ENCODE measurements around the gene PHLPP2.
A peak's percentile ranks its signal among the peaks of the same experiment; 100 is the strongest.

The PHLPP2 gene

DNA sequence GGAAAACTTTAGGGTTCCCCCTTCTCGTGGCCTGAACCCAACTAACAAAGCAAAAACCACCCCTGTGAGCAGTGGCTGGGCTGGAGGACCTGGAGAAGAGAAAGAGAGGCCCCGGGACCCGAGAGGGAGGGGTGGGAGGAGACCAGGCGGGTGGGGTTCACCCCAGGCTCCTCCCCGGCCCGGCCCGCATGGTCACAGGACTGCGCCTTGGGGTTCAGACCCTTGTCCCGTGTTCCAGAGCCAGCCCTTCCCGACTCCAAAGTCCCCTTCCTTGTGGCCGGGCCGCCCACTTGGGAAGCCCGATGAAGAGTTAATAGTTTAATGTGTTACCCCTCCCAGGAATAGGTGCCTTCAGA lies 97.7 kb downstream of the PHLPP2 start:
- H3K36me3 ChIP-seq (ENCODE audit: control insufficient read depth, insufficient read depth, low read length) = no peaks in the 10 kb centered on the region
- peak overlapping the region; percentile 72 for H3K4me3 ChIP-seq (replicated peaks; ENCODE audit: low read depth, low read length)
- peak; percentile 24 for DNase-seq (ENCODE audit: extremely low read depth, insufficient read length)
- TF ChIP-seq, protein P1, sequence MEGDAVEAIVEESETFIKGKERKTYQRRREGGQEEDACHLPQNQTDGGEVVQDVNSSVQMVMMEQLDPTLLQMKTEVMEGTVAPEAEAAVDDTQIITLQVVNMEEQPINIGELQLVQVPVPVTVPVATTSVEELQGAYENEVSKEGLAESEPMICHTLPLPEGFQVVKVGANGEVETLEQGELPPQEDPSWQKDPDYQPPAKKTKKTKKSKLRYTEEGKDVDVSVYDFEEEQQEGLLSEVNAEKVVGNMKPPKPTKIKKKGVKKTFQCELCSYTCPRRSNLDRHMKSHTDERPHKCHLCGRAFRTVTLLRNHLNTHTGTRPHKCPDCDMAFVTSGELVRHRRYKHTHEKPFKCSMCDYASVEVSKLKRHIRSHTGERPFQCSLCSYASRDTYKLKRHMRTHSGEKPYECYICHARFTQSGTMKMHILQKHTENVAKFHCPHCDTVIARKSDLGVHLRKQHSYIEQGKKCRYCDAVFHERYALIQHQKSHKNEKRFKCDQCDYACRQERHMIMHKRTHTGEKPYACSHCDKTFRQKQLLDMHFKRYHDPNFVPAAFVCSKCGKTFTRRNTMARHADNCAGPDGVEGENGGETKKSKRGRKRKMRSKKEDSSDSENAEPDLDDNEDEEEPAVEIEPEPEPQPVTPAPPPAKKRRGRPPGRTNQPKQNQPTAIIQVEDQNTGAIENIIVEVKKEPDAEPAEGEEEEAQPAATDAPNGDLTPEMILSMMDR (IDR thresholded peaks at IDR 0.05; ENCODE audit: insufficient read depth, low read length, poor library complexity, severe bottlenecking) = no peak
- H3K27me3 ChIP-seq (replicated peaks; ENCODE audit: control insufficient read depth, insufficient read depth, low read length) = no peaks in the 10 kb centered on the region

DNA sequence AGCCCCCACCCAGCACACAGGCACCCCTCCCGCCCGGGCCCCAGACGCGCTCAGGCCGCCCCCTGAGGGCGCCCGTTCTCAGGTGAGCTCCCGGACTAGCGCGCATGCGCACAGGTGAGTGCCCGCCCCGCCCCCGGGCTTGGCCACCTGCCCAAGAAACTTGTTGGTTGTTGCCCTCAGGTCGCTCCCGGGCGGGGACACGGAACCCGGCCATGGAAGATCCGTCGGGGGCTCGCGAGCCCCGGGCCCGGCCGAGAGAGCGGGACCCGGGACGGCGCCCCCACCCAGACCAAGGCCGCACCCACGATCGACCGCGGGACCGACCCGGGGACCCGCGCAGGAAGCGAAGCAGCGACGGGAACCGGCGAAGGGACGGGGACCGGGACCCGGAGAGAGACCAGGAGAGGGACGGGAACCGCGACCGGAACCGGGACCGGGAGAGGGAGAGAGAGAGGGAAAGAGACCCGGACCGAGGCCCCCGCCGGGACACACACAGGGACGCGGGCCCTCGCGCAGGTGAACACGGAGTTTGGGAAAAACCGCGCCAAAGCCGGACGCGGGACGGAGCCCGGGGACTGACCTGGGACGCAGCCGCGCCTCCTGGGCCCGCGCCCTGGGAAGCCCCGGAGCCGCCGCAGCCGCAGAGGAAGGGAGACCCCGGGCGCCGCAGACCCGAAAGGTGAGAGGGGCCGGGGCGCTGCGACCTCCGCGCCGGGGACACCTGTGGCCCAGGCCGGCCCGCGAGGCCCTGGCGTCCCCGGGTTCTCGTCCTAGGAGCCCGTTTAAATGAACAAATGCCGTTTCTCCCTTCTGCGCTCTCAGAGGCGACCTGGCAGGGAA lies 98.3 kb downstream of the PHLPP2 start, which contains the start of gene MARVELD3:
TSS of gene MARVELD3 (plus strand) at position 167 of the 840 bp plus-strand sequence. CDS start at position 213, 46 bp downstream.
- H3K4me3 ChIP-seq (replicated peaks; ENCODE audit: low read depth, low read length) = peak within 1 kb of the TSS; percentile 72
- TF ChIP-seq, protein P1 (IDR thresholded peaks at IDR 0.05; ENCODE audit: insufficient read depth, low read length, poor library complexity, severe bottlenecking) = peak; percentile 24
- H3K36me3 ChIP-seq (ENCODE audit: control insufficient read depth, insufficient read depth, low read length) = no peaks in the 10 kb centered on the region
- H3K27me3 ChIP-seq (replicated peaks; ENCODE audit: control insufficient read depth, insufficient read depth, low read length) = no peaks in the 10 kb centered on the region
- peak; percentile 35 for DNase-seq (ENCODE audit: extremely low read depth, insufficient read length)

DNA sequence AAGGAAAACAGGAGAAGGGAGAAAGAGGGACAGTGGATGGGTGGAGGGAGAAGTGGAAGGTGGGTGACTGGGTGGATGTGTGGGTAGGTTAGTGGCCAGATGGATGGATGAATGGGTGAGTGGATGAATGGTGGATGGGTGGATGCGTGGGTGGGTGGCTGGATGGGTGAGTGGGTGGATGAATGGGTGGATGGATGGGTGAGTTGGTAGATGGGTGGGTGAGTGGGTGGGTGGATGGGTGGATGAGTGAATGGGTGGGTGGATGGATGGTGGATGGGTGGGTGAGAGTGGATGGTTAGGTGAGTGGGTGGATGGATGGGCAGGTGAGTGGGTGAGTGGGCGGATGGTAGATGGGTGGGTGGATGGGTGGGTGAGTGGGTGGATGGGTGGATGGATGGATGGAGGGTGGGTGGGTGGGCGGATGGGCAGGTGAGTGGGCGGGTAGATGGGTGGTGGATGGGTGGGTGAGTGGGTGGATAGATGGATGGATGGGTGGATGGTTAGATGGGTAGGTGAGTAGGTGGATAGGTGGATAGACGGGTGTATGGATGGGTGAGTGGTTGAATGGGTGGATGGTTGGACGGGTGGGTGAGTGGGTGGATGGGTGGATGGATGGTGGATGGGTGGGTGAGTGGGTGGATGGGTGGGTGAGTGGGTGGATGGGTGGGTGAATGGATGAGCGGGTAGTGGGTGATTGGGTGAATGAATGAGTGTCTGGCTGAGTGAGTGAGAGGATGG lies 99.2 kb downstream of the PHLPP2 start:
- no peak for DNase-seq (ENCODE audit: extremely low read depth, insufficient read length)
- Histone ChIP-seq H3K36me3 (ENCODE audit: control insufficient read depth, insufficient read depth, low read length) (no peaks in the 10 kb centered on the region), H3K4me3 (replicated peaks; ENCODE audit: low read depth, low read length) (peak overlapping the region; percentile 72), H3K27me3 (replicated peaks; ENCODE audit: control insufficient read depth, insufficient read depth, low read length) (no peaks in the 10 kb centered on the region)
- TF ChIP-seq, protein P1 (IDR thresholded peaks at IDR 0.05; ENCODE audit: insufficient read depth, low read length, poor library complexity, severe bottlenecking) = no peak

DNA sequence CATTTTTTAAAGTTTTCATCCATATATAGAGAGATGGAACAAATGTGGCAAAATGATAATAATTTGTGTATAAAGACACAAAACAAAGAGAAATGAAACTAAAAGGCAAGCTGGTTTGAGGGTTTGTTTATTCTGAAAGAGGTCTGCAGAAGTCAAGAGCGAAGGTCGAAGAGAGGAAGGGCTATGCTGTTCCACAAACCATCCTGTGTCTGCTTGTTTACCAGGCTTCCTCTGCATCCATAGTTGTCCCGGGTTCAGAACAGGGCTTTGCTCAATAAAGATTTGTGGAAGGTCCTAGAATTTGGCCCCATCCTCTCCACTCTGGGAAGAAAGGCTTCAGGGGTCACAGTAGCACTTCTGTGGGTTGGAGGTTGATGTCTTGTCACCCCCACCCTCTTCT lies 100.9 kb downstream of the PHLPP2 start:
- Histone ChIP-seq H3K36me3 (ENCODE audit: control insufficient read depth, insufficient read depth, low read length) (no peaks in the 10 kb centered on the region), H3K4me3 (replicated peaks; ENCODE audit: low read depth, low read length) (no peak overlapping the region), H3K27me3 (replicated peaks; ENCODE audit: control insufficient read depth, insufficient read depth, low read length) (no peaks in the 10 kb centered on the region)
- TF ChIP-seq, protein P1 (IDR thresholded peaks at IDR 0.05; ENCODE audit: insufficient read depth, low read length, poor library complexity, severe bottlenecking) = no peak
- no peak for DNase-seq (ENCODE audit: extremely low read depth, insufficient read length)

DNA sequence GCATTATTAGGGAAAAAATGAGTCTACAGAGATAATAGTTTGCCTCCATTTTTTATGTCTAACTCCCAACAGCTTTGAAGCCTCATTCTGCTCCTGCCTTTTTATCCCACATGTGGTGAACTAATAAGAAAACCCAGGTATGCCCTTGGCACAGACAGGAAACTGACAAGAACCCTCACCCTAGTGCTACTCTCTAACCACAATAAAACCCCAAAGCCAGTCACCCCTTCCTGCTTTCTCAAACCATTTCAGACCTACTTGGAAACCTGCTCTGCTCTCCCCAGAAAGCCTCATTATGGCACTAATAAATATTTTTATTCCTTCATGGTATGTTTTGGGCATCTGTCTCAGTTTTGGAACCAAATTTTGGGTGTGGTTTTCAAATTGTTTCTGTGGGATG lies 102.4 kb downstream of the PHLPP2 start:
- Histone ChIP-seq H3K4me3 (replicated peaks; ENCODE audit: low read depth, low read length) (no peak overlapping the region), H3K27me3 (replicated peaks; ENCODE audit: control insufficient read depth, insufficient read depth, low read length) (no peaks in the 10 kb centered on the region), H3K36me3 (ENCODE audit: control insufficient read depth, insufficient read depth, low read length) (no peaks in the 10 kb centered on the region)
- no peak for DNase-seq (ENCODE audit: extremely low read depth, insufficient read length)
- TF ChIP-seq, protein P1 (IDR thresholded peaks at IDR 0.05; ENCODE audit: insufficient read depth, low read length, poor library complexity, severe bottlenecking) = no peak

All from GM06990 (cell line).